Measurements from ENCODE around the gene COL5A1. TPM values are rescaled to one million over a fixed set of nuclear protein-coding genes. Genes with fewer than 3 reads are reported as not detected.

COL5A1 gene
- total RNA-seq, 6 donors from 2014 or later = 7.5 to 75.4 (median 27.4) TPM

DNA sequence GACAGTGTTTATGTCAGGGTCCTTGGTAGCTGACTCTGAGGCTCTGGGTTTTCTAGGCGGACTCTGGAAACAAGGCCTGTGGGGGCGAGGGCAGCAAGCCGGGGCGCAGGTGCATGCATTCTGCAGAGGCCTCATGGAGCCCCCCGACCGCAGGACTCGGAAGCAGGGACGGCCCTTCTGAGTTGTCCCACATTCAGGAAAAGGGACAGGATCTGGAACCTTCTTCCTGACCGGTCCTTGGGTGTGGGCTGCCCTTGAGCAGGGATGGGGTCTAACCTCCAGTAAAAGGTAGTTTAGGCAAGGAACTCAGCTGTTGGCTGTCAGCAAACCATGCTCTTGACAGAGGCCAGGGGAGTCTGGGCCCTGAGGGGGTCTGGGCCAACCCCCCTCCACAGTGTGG lies 7.4 kb upstream of the COL5A1 start:
- peak; percentile 12 to 59 for DNase-seq
- no peak for ATAC-seq (ENCODE audit: low FRiP score in 2 of 2)
- WGBS, 2 donors = 80 to 91% methylated on average over 1 to 9 of the region's 9 CpGs
- Histone ChIP-seq H3K4me1 (no peaks in the 10 kb centered on the region), H3K27ac (no peak overlapping the region), H3K27me3 (no peaks in the 10 kb centered on the region), H3K4me3 (no peak overlapping the region), H3K9me3 (no peaks in the 10 kb centered on the region), H3K36me3 (no peaks in the 10 kb centered on the region)
- no peak for TF ChIP-seq EP300 (IDR thresholded peaks at IDR 0.05)
- no peak for TF ChIP-seq POLR2A (IDR thresholded peaks at IDR 0.05)
- TF ChIP-seq CTCF (IDR thresholded peaks at IDR 0.05) = no peak
- no peak for TF ChIP-seq POLR2AphosphoS5 (IDR thresholded peaks at IDR 0.05)

DNA sequence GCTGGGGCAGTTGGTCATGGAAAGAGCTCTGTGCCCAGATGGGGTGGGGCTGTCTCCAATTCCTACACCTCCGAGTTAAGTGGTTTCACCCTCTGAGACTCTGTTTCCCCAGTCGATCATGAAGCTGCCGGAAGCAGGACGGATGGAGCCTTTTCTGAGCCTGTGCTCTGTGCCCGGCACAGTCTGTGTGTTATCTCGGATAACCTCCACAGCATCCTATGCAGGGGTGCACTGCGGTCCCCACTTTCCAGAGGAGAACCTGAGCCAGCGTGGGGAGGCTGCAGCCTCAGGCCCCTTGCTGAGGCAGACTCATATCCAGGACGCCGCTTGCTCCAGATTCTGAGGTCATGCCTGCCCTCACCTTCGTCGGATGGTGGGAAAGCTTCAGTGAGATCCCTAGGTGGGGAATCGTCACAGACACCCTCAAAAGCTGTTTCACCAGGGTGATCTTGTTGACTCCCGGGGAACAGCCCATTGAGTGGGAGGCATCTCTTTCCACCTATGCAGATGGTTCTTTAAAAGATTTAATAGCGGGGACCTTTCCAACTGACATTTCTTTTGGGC lies 6.9 kb upstream of the COL5A1 start:
- peak; percentile 8 to 17 for DNase-seq
- no peak overlapping the region for H3K4me3 ChIP-seq
- WGBS, 2 donors = 90 to 99% methylated on average over 8 to 15 of the region's 15 CpGs
- no peaks in the 10 kb centered on the region for H3K9me3 ChIP-seq
- no peaks in the 10 kb centered on the region for H3K27me3 ChIP-seq
- TF ChIP-seq POLR2A (IDR thresholded peaks at IDR 0.05) (no peak), EP300 (IDR thresholded peaks at IDR 0.05) (no peak), POLR2AphosphoS5 (IDR thresholded peaks at IDR 0.05) (no peak), CTCF (IDR thresholded peaks at IDR 0.05) (no peak)
- no peak for ATAC-seq (ENCODE audit: low FRiP score in 2 of 2)
- no peak overlapping the region for H3K27ac ChIP-seq
- no peaks in the 10 kb centered on the region for H3K36me3 ChIP-seq
- H3K4me1 ChIP-seq = no peaks in the 10 kb centered on the region

GRCh38 chr9:134635351-134636148 lies 6.1 kb upstream of the COL5A1 start:
- TF ChIP-seq EP300 (IDR thresholded peaks at IDR 0.05) (no peak), POLR2AphosphoS5 (IDR thresholded peaks at IDR 0.05) (no peak), CTCF (IDR thresholded peaks at IDR 0.05) (no peak), POLR2A (IDR thresholded peaks at IDR 0.05) (no peak)
- DNase-seq (peak in 1 of 2 donors; percentile 49), ATAC-seq (ENCODE audit: low FRiP score in 2 of 2) (no peak)
- Histone ChIP-seq H3K27ac (no peak overlapping the region), H3K4me3 (no peak overlapping the region), H3K9me3 (no peaks in the 10 kb centered on the region), H3K36me3 (no peaks in the 10 kb centered on the region), H3K27me3 (no peaks in the 10 kb centered on the region), H3K4me1 (peaks cover 0 to 1% (median 0%) of the 10 kb centered on the region in 4 donors)
- 88 to 92% methylated on average over 10 to 17 of the region's 17 CpGs for WGBS, 2 donors

- ATAC-seq (ENCODE audit: low FRiP score in 2 of 2) (no peak), DNase-seq (peak in 1 of 2 donors; percentile 8)
- H3K4me3 ChIP-seq = no peak overlapping the region
- H3K27me3 ChIP-seq = no peaks in the 10 kb centered on the region
- no peaks in the 10 kb centered on the region for H3K9me3 ChIP-seq
- TF ChIP-seq CTCF (IDR thresholded peaks at IDR 0.05) (no peak), EP300 (IDR thresholded peaks at IDR 0.05) (no peak), POLR2AphosphoS5 (IDR thresholded peaks at IDR 0.05) (no peak), POLR2A (IDR thresholded peaks at IDR 0.05) (no peak)
- peaks cover 0 to 7% (median 2%) of the 10 kb centered on the region in 4 donors for H3K4me1 ChIP-seq
- no peaks in the 10 kb centered on the region for H3K36me3 ChIP-seq
- 76 to 100% methylated on average over 2 of the region's 2 CpGs for WGBS, 2 donors
- no peak overlapping the region for H3K27ac ChIP-seq
These were observed 5.5 kb upstream of the COL5A1 start for GRCh38 chr9:134636149-134636507.

Measured in upper lobe of left lung (tissue), 6 donors.